HFFc6 (cell line): ENCODE results near the gene GJA3. TPM values are rescaled to one million over a fixed set of nuclear protein-coding genes. Genes with fewer than 3 reads are reported as not detected.
A peak's percentile ranks its signal among the peaks of the same experiment; 100 is the strongest.

Experiments
- DNase-seq: peaks from one replicate; pipeline ENCODE4 v3.0.0-alpha.2; 2018
- H3K27ac Mint-ChIP-seq: 2 replicates; pipeline ENCODE4 v1.8.0; 2020; ENCODE audit warnings: mild to moderate bottlenecking, mixed read lengths
- H3K27me3 Mint-ChIP-seq: 2 replicates; pipeline ENCODE4 v1.8.0; 2021; ENCODE audit warnings: mild to moderate bottlenecking, moderate library complexity, mixed read lengths; ENCODE audit not compliant: insufficient read depth
- H3K36me3 Mint-ChIP-seq: 2 replicates; pipeline ENCODE4 v1.8.0; 2021; ENCODE audit warnings: low read depth, mixed read lengths
- H3K4me1 Mint-ChIP-seq: 2 replicates; pipeline ENCODE4 v1.8.0; 2020; ENCODE audit warnings: low read depth, mixed read lengths
- H3K4me3 Mint-ChIP-seq: 2 replicates; pipeline ENCODE4 v1.8.0; 2020; ENCODE audit warnings: mild to moderate bottlenecking, moderate library complexity, mixed read lengths
- H3K9me3 Mint-ChIP-seq: 2 replicates; pipeline ENCODE4 v1.8.0; 2020; ENCODE audit warnings: mild to moderate bottlenecking, mixed read lengths
- CTCF ChIP-seq: fragments of 200-600 bp; sonication (generic); IDR thresholded peaks from 2 replicates; pipeline ENCODE4 v1.5.0; 2021; ENCODE audit warnings: antibody characterized with exemption, mild to moderate bottlenecking
- total RNA-seq, 6 experiments: library from RNA; stranded (reverse); fragmentation: NEBNext Ultra II Directional; extraction: Animal tissue kit (Norgen Biotek cat#: 25700); gene quantifications; 2 replicates in 1 of 6; 3 replicates in 5 of 6; pipeline ENCODE4 v1.2.3, GENCODE V29; 2021

Gene GJA3
- total RNA-seq, 6 experiments from 2014 or later, result 0.09 to 0.14 (median 0.11) TPM

GRCh38 chr13:20125129-20125782 lies 35.6 kb downstream of the GJA3 start:
- no peak for TF ChIP-seq CTCF
- Mint-ChIP-seq H3K9me3 (no peaks in the 10 kb centered on the region), H3K36me3 (no peaks in the 10 kb centered on the region), H3K27me3 (peaks cover 3% of the 10 kb centered on the region; the same call in 1 of the 2 replicates), H3K4me3 (no peak overlapping the region), H3K4me1 (peaks cover 28% of the 10 kb centered on the region), H3K27ac (peak overlapping the region; percentile 67)
- DNase-seq, result peak; percentile 50

GRCh38 chr13:20124303-20124702 lies 36.5 kb downstream of the GJA3 start:
- Mint-ChIP-seq H3K27ac (peak overlapping the region; percentile 52), H3K4me1 (peaks cover 38% of the 10 kb centered on the region), H3K4me3 (no peak overlapping the region), H3K36me3 (no peaks in the 10 kb centered on the region), H3K9me3 (no peaks in the 10 kb centered on the region), H3K27me3 (peaks cover 3% of the 10 kb centered on the region; the same call in 1 of the 2 replicates)
- no peak for DNase-seq
- no peak for TF ChIP-seq CTCF

- H3K9me3 Mint-ChIP-seq, result no peaks in the 10 kb centered on the region
- H3K27ac Mint-ChIP-seq, result no peak overlapping the region
- TF ChIP-seq CTCF, result no peak
- H3K4me3 Mint-ChIP-seq, result peak overlapping the region; percentile 84; the same call in 1 of the 2 replicates
- DNase-seq, result no peak
- H3K4me1 Mint-ChIP-seq, result peaks cover 42% of the 10 kb centered on the region
- H3K36me3 Mint-ChIP-seq, result no peaks in the 10 kb centered on the region
- peaks cover 4% of the 10 kb centered on the region for H3K27me3 Mint-ChIP-seq
Measured at GRCh38 chr13:20121159-20121525, 39.7 kb downstream of the GJA3 start.

GRCh38 chr13:20119960-20120359 lies 40.9 kb downstream of the GJA3 start:
- Mint-ChIP-seq H3K27ac (peak overlapping the region; percentile 81; the same call in 1 of the 2 replicates), H3K4me3 (peak overlapping the region; percentile 84; the same call in 1 of the 2 replicates), H3K9me3 (no peaks in the 10 kb centered on the region), H3K36me3 (no peaks in the 10 kb centered on the region), H3K27me3 (peaks cover 1% of the 10 kb centered on the region), H3K4me1 (peaks cover 33% of the 10 kb centered on the region)
- no peak for TF ChIP-seq CTCF
- DNase-seq, result no peak

GRCh38 chr13:20118268-20119140 lies 42.3 kb downstream of the GJA3 start:
- Mint-ChIP-seq H3K27ac (peak overlapping the region; percentile 81; the same call in 1 of the 2 replicates), H3K27me3 (peaks cover 8% of the 10 kb centered on the region), H3K9me3 (no peaks in the 10 kb centered on the region), H3K4me1 (peaks cover 22% of the 10 kb centered on the region), H3K36me3 (no peaks in the 10 kb centered on the region), H3K4me3 (peak overlapping the region; percentile 84)
- no peak for DNase-seq
- no peak for TF ChIP-seq CTCF
